Kidney tubule cell (primary cell): ENCODE data around the gene GBGT1.

ENCODE experiments used
- DNase-seq: peaks from one replicate; pipeline ENCODE4 v3.0.0-alpha.2; 2018; ENCODE audit warnings: low spot score

Gene GBGT1

GRCh38 chr9:133162861-133163503 lies 732 bp downstream of the GBGT1 start:
- DNase-seq = no peak

- no peak for DNase-seq
Measured at GRCh38 chr9:133161547-133161950, 2.2 kb downstream of the GBGT1 start.

GRCh38 chr9:133160742-133161546 lies 2.8 kb downstream of the GBGT1 start:
- DNase-seq = peak; percentile 68

- no peak for DNase-seq
Measured at GRCh38 chr9:133158695-133159094, 5.0 kb downstream of the GBGT1 start.

GRCh38 chr9:133155156-133155555 lies 8.6 kb downstream of the GBGT1 start:
- no peak for DNase-seq

- no peak for DNase-seq
Measured at GRCh38 chr9:133154097-133154989, 9.4 kb downstream of the GBGT1 start.

GRCh38 chr9:133153227-133154096 lies 10.3 kb downstream of the GBGT1 start:
- DNase-seq = no peak

GRCh38 chr9:133151601-133152525 lies 11.9 kb downstream of the GBGT1 start:
- DNase-seq = no peak

GRCh38 chr9:133151041-133151440 lies 12.7 kb downstream of the GBGT1 start:
- no peak for DNase-seq

- peak; percentile 95 for DNase-seq
Measured at GRCh38 chr9:133149130-133150015, 14.3 kb downstream of the GBGT1 start.

GRCh38 chr9:133148199-133149129 lies 15.2 kb downstream of the GBGT1 start:
- DNase-seq = peak; percentile 60

GRCh38 chr9:133147412-133148198 lies 16.1 kb downstream of the GBGT1 start:
- DNase-seq = peak; percentile 86

- no peak for DNase-seq
Measured at GRCh38 chr9:133146746-133147411, 16.8 kb downstream of the GBGT1 start.

- DNase-seq = no peak
Measured at GRCh38 chr9:133144904-133145851, 18.5 kb downstream of the GBGT1 start.

GRCh38 chr9:133144142-133144903 lies 19.4 kb downstream of the GBGT1 start:
- DNase-seq = peak; percentile 90
